ENCODE measurements around the gene SHB. TPM values are rescaled to one million over a fixed set of nuclear protein-coding genes. Genes with fewer than 3 reads are reported as not detected.

SHB gene
- total RNA-seq, 1 experiment from 2014 or later = 7.6 TPM

DNA sequence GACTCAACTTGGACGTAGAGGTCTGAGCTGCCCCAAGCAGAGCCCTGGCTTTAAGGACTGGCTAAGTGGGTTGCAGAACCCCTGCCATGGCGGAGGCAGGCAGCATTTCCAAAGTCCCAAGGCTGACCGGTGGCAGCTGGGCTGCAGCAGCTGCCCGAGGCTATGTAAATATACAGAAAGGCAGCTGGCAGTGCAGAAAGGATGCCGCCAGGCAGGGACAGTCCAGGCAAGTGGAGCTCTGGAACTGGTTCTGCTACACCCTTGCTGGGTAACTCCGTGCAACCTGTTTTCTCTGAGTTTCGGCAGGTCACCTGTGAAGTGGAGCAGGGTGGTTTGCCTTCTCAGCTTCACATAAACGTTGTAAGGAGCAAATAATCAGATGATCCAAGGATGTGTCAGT is 46.0 kb downstream of the SHB start:
- H3K4me1 Mint-ChIP-seq (ENCODE audit: low read depth, unreplicated experiment) = peaks cover 17% of the 10 kb centered on the region
- no TSS peak for BruUV-seq (replicated peaks)
- H3K4me3 Mint-ChIP-seq (ENCODE audit: low read depth, unreplicated experiment) = no peak overlapping the region
- H3K27me3 Mint-ChIP-seq (ENCODE audit: unreplicated experiment) = no peaks in the 10 kb centered on the region
- no peak overlapping the region for H3K27ac Mint-ChIP-seq (ENCODE audit: unreplicated experiment)
- no peaks in the 10 kb centered on the region for H3K36me3 Mint-ChIP-seq (ENCODE audit: insufficient read depth, unreplicated experiment)
- no peak for DNase-seq
- intact Hi-C loops (cut with micrococcal nuclease; ENCODE audit: unreplicated experiment) = no loop called here
- CTCF ChIA-PET = no interaction called here
- TF ChIP-seq, protein P1, sequence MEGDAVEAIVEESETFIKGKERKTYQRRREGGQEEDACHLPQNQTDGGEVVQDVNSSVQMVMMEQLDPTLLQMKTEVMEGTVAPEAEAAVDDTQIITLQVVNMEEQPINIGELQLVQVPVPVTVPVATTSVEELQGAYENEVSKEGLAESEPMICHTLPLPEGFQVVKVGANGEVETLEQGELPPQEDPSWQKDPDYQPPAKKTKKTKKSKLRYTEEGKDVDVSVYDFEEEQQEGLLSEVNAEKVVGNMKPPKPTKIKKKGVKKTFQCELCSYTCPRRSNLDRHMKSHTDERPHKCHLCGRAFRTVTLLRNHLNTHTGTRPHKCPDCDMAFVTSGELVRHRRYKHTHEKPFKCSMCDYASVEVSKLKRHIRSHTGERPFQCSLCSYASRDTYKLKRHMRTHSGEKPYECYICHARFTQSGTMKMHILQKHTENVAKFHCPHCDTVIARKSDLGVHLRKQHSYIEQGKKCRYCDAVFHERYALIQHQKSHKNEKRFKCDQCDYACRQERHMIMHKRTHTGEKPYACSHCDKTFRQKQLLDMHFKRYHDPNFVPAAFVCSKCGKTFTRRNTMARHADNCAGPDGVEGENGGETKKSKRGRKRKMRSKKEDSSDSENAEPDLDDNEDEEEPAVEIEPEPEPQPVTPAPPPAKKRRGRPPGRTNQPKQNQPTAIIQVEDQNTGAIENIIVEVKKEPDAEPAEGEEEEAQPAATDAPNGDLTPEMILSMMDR (IDR thresholded peaks at IDR 0.05; ENCODE audit: unreplicated experiment) = no peak
- no peaks in the 10 kb centered on the region for H3K9me3 Mint-ChIP-seq (ENCODE audit: low read depth, unreplicated experiment)

DNA sequence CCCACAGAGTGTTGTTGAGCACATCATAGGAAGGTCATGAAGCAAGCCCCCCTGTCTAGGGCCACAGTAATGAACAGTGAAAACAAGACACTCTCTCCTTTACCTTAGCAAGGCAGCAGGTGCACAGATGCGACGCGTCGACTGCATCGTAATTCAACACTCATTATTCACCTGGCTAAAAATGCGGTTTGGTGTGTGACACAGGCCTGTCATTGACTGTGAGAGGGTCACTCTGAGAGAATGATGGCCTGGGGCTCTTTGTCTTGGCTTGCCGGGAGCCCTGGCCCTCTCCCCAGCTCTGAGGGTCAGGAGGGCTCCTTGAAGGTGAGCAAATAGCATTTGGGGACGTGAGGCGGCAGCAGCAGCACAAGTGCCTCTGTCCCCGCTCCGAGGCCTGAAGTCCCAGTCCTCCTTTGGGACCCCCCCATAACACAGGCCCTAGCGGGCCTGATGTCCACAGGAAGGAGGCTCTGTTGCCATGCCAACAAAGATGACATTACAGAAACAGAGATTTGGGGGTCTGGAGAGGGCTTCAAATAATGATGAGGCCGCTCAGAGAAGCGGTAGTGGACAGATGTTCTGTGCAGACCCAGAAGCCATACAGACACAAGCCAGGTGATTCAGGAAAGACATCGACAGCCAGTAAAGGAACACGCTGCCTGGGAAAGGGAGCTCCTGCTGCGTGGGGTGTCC is 46.7 kb downstream of the SHB start:
- peaks cover 4% of the 10 kb centered on the region for H3K36me3 Mint-ChIP-seq (ENCODE audit: insufficient read depth, unreplicated experiment)
- no TSS peak for BruUV-seq (replicated peaks)
- CTCF ChIA-PET = no interaction called here
- H3K27ac Mint-ChIP-seq (ENCODE audit: unreplicated experiment) = no peak overlapping the region
- H3K4me1 Mint-ChIP-seq (ENCODE audit: low read depth, unreplicated experiment) = peaks cover 22% of the 10 kb centered on the region
- H3K9me3 Mint-ChIP-seq (ENCODE audit: low read depth, unreplicated experiment) = no peaks in the 10 kb centered on the region
- no peaks in the 10 kb centered on the region for H3K27me3 Mint-ChIP-seq (ENCODE audit: unreplicated experiment)
- intact Hi-C loops (cut with micrococcal nuclease; ENCODE audit: unreplicated experiment) = no loop called here
- DNase-seq = no peak
- H3K4me3 Mint-ChIP-seq (ENCODE audit: low read depth, unreplicated experiment) = no peak overlapping the region
- TF ChIP-seq, protein P1 (IDR thresholded peaks at IDR 0.05; ENCODE audit: unreplicated experiment) = no peak

DNA sequence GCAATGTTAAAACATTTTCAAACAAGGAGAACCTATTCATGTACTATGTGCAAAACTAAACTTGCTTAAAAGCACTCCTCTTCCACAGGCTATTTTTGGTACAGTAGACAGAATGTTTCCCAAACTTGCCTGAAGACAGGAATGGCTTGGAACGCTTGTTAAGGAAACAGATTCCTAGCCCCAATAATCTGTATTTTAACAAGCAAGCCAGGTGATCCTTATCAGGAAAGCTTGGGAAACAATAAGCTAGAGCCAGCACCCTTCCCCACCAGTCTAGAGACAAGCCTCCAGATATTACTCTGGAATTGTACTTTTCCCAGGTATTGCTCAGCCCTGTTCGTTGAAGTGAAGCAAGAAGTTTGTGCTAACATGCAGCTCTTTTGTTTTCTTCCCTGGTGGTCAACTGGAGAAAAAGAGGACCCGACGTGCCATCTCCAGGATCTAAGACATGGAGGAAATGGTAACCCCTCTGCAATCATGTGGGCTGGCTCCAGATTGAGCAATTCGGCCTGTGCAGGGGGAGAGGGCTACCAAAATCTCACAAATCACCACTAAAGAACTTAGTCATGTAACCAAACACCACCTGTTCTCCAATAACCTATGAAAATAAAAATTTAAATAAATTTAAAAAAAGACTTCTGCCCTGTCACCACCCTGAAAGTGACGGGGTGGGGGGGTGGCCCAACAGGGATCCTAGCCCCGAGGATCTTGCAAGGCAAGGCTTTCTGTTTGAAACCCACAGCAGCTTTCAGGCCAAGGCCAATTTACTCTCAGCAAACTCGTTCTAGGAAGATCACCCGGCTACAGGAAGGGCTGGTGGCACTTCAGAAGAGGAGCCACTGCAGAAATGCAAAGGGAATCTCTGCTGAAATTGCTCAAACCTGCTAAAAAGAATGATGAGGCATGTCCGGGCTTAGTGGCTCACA is 48.6 kb downstream of the SHB start:
- peaks cover 12% of the 10 kb centered on the region for H3K36me3 Mint-ChIP-seq (ENCODE audit: insufficient read depth, unreplicated experiment)
- BruUV-seq (replicated peaks) = no TSS peak
- H3K27ac Mint-ChIP-seq (ENCODE audit: unreplicated experiment) = no peak overlapping the region
- H3K27me3 Mint-ChIP-seq (ENCODE audit: unreplicated experiment) = no peaks in the 10 kb centered on the region
- H3K4me3 Mint-ChIP-seq (ENCODE audit: low read depth, unreplicated experiment) = no peak overlapping the region
- DNase-seq = no peak
- CTCF ChIA-PET = no interaction called here
- intact Hi-C loops (cut with micrococcal nuclease; ENCODE audit: unreplicated experiment) = no loop called here
- H3K9me3 Mint-ChIP-seq (ENCODE audit: low read depth, unreplicated experiment) = no peaks in the 10 kb centered on the region
- H3K4me1 Mint-ChIP-seq (ENCODE audit: low read depth, unreplicated experiment) = peaks cover 35% of the 10 kb centered on the region
- TF ChIP-seq, protein P1 (IDR thresholded peaks at IDR 0.05; ENCODE audit: unreplicated experiment) = no peak

DNA sequence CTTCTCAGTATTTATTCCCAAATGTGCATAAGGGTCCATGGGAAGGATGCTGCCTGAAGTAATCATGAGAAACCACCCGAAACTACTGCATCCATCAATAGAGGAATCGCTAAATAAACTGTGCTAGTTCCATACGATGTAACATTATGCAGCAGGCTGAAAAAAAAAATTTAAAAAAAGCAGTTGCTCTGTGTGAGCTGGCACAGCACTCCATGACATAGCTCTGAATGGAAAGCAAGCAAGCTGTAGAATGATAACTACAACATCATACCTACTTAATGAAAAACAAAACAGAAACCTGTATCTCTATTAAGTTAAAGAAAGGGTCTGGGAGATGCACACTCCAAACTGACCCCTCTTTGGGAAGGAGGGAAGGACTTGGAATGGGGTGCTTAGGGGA is 49.3 kb downstream of the SHB start:
- Mint-ChIP-seq H3K4me1 (ENCODE audit: low read depth, unreplicated experiment) (peaks cover 30% of the 10 kb centered on the region), H3K27ac (ENCODE audit: unreplicated experiment) (no peak overlapping the region), H3K27me3 (ENCODE audit: unreplicated experiment) (no peaks in the 10 kb centered on the region), H3K36me3 (ENCODE audit: insufficient read depth, unreplicated experiment) (peaks cover 12% of the 10 kb centered on the region), H3K4me3 (ENCODE audit: low read depth, unreplicated experiment) (no peak overlapping the region), H3K9me3 (ENCODE audit: low read depth, unreplicated experiment) (no peaks in the 10 kb centered on the region)
- BruUV-seq (replicated peaks) = no TSS peak
- CTCF ChIA-PET = no interaction called here
- DNase-seq = no peak
- TF ChIP-seq, protein P1 (IDR thresholded peaks at IDR 0.05; ENCODE audit: unreplicated experiment) = no peak
- intact Hi-C loops (cut with micrococcal nuclease; ENCODE audit: unreplicated experiment) = no loop called here
